Fibroblast of the aortic adventitia (primary cell): ENCODE data around the gene PURA. TPM values are rescaled to one million over a fixed set of nuclear protein-coding genes. Genes with fewer than 3 reads are reported as not detected.

Experiments
- DNase-seq: peaks from one replicate; pipeline ENCODE4 v3.0.0-alpha.2; 2010; ENCODE audit warnings: low read depth
- H3K4me3 ChIP-seq: 2 replicates; pipeline ENCODE4 v1.5.1; 2011; ENCODE audit warnings: low read depth, mild to moderate bottlenecking, control low read depth, low read length, moderate library complexity
- total RNA-seq: library from RNA; depleted of rRNA; stranded (reverse); fragments of >200 nt; gene quantifications from 2 replicates; pipeline ENCODE4 v1.2.3, GENCODE V29; 2012; ENCODE audit warnings: low replicate concordance
- TF ChIP-seq, protein P1 (sequence below): IDR thresholded peaks from 2 replicates; pipeline ENCODE4 v1.5.1; 2011; ENCODE audit warnings: mild to moderate bottlenecking, low read length, control low read depth, inconsistent platforms; ENCODE audit not compliant: insufficient read depth

Gene PURA
- total RNA-seq, 1 donor, result 30.4 TPM

GRCh38 chr5:140134277-140134935, 20.5 kb downstream of the PURA start:
- no peak for DNase-seq
- H3K4me3 ChIP-seq, result no peak overlapping the region
- TF ChIP-seq, protein P1, sequence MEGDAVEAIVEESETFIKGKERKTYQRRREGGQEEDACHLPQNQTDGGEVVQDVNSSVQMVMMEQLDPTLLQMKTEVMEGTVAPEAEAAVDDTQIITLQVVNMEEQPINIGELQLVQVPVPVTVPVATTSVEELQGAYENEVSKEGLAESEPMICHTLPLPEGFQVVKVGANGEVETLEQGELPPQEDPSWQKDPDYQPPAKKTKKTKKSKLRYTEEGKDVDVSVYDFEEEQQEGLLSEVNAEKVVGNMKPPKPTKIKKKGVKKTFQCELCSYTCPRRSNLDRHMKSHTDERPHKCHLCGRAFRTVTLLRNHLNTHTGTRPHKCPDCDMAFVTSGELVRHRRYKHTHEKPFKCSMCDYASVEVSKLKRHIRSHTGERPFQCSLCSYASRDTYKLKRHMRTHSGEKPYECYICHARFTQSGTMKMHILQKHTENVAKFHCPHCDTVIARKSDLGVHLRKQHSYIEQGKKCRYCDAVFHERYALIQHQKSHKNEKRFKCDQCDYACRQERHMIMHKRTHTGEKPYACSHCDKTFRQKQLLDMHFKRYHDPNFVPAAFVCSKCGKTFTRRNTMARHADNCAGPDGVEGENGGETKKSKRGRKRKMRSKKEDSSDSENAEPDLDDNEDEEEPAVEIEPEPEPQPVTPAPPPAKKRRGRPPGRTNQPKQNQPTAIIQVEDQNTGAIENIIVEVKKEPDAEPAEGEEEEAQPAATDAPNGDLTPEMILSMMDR, result no peak

GRCh38 chr5:140135127-140135526, 21.2 kb downstream of the PURA start:
- no peak for DNase-seq
- TF ChIP-seq, protein P1, result no peak
- H3K4me3 ChIP-seq, result no peak overlapping the region

DNA sequence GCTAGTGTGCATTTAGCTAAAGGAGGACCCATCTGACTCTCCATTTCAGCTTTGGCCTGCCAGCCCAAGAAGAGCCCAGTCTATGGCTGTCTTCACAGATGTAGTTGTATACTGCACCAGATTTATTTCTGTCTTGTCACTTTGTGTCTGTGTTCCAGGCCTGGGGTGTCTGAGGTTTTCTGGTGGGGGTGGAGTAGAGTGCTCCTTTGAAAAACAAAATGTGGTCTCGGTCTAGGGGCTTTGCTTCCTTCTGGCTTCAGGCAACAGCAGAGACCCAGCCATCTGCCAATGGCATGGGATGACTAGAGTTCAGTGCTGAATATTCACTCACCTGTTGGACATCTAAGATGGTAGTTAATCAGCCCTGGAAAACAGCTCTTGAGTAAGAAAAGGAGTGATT, 22.7 kb downstream of the PURA start:
- TF ChIP-seq, protein P1, result no peak
- H3K4me3 ChIP-seq, result no peak overlapping the region
- no peak for DNase-seq

GRCh38 chr5:140140435-140140834, 26.5 kb downstream of the PURA start:
- DNase-seq, result no peak
- H3K4me3 ChIP-seq, result no peak overlapping the region
- TF ChIP-seq, protein P1, result no peak

DNA sequence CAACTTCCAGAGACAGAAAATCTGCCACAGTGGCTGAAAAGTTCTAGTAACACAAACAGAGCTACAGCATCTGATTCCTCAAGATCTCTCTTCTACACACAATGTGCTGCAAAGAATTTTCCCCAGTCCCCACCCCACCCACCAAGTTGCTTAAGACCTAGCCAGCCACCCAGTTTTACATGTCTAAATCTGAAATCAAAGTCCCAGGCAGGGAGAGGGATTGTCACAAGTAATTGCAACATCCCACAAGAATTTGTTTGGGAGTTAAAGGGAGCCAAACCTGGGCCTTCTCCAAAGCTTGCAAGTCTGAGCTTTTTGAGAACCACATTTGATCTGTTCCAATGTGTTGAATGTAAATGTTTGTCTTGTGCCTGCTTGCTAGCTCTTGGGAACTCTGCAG, 27.3 kb downstream of the PURA start:
- TF ChIP-seq, protein P1, result no peak
- no peak overlapping the region for H3K4me3 ChIP-seq
- DNase-seq, result peak; percentile 92

GRCh38 chr5:140142246-140142645, 28.3 kb downstream of the PURA start:
- no peak for DNase-seq
- TF ChIP-seq, protein P1, result no peak
- H3K4me3 ChIP-seq, result no peak overlapping the region

GRCh38 chr5:140142856-140143255, 28.9 kb downstream of the PURA start:
- H3K4me3 ChIP-seq, result no peak overlapping the region
- TF ChIP-seq, protein P1, result no peak
- DNase-seq, result no peak
